ENCODE results near the gene NEK10.
"Not testable (repeated sequence)": the region's sequence is repeated elsewhere in the genome, so short reads cannot be mapped to it uniquely, and the experiment has no call there.

The NEK10 gene

GRCh38 chr3:27335571-27335970 lies 33.6 kb downstream of the NEK10 start:
- DNase-seq (ENCODE audit: low spot score) = no peak
- no peak for TF ChIP-seq CTCF (IDR thresholded peaks at IDR 0.05; ENCODE audit: extremely low read depth, missing control alignments)

- no peak for DNase-seq (ENCODE audit: low spot score)
- no peak for TF ChIP-seq CTCF (IDR thresholded peaks at IDR 0.05; ENCODE audit: extremely low read depth, missing control alignments)
Observed at GRCh38 chr3:27333843-27334242, 35.3 kb downstream of the NEK10 start.

GRCh38 chr3:27328982-27329762 lies 40.0 kb downstream of the NEK10 start:
- not testable (repeated sequence) for DNase-seq (ENCODE audit: low spot score)

- DNase-seq (ENCODE audit: low spot score) = no peak
Observed at GRCh38 chr3:27326629-27327545, 42.3 kb downstream of the NEK10 start.

GRCh38 chr3:27326202-27326601 lies 43.0 kb downstream of the NEK10 start:
- no peak for TF ChIP-seq CTCF (IDR thresholded peaks at IDR 0.05; ENCODE audit: extremely low read depth, missing control alignments)
- DNase-seq (ENCODE audit: low spot score) = no peak

More at GRCh38 chr3:27326629-27327545, 42.3 kb downstream of the NEK10 start:
- no peak for TF ChIP-seq CTCF (IDR thresholded peaks at IDR 0.05; ENCODE audit: extremely low read depth, missing control alignments)

GRCh38 chr3:27325419-27325818 lies 43.8 kb downstream of the NEK10 start:
- no peak for DNase-seq (ENCODE audit: low spot score)
- TF ChIP-seq CTCF (IDR thresholded peaks at IDR 0.05; ENCODE audit: extremely low read depth, missing control alignments) = no peak

- no peak for DNase-seq (ENCODE audit: low spot score)
- no peak for TF ChIP-seq CTCF (IDR thresholded peaks at IDR 0.05; ENCODE audit: extremely low read depth, missing control alignments)
Observed at GRCh38 chr3:27324686-27325085, 44.5 kb downstream of the NEK10 start.

Measured in GM20000 (cell line).